OCI-LY1 (cell line): ENCODE data around the gene TECTB.

ENCODE experiments used
- CTCF ChIP-seq: fragments of 200-600 bp; sonication (generic), shearing (Covaris generic); IDR thresholded peaks from 2 replicates; pipeline ENCODE4 v1.5.1; 2017; ENCODE audit warnings: mild to moderate bottlenecking, antibody characterized with exemption, low read length, moderate library complexity, mixed read lengths
- EZH2 ChIP-seq: fragments of 200-600 bp; sonication (generic), shearing (Covaris generic); IDR thresholded peaks from 2 replicates; pipeline ENCODE4 v1.8.0; 2017; ENCODE audit warnings: borderline replicate concordance, mixed run types, mild to moderate bottlenecking, antibody characterized with exemption, low read length, moderate library complexity, mixed read lengths

GRCh38 chr10:112349521-112350085 is 66.4 kb downstream of the TECTB start:
- TF ChIP-seq CTCF (no peak), EZH2 (no peak)
